Ovary (tissue), 3 donors: ENCODE results near the gene CIB1.
A peak's percentile ranks its signal among the peaks of the same experiment; 100 is the strongest.

ENCODE experiments used
- CTCF ChIP-seq, 3 donors: fragments of 450-650 bp in 2 of 3; fragments of 200-600 bp in 1 of 3; IDR thresholded peaks; one replicate each; pipeline versions ENCODE4 v1.5.1 to v1.8.0; 2016 to 2022; ENCODE audit warnings: antibody characterized with exemption in 3 of 3, mild to moderate bottlenecking in 1 of 3
- POLR2A ChIP-seq: fragments of 450-650 bp; IDR thresholded peaks from one replicate; pipeline ENCODE4 v1.6.1; 2017; ENCODE audit warnings: antibody characterized with exemption, mild to moderate bottlenecking, moderate library complexity
- donor health status: DM: no; HTN: no; CAD: no.

GRCh38 chr15:90232941-90233386 is 777 bp downstream of the CIB1 start:
- TF ChIP-seq CTCF (IDR thresholded peaks at IDR 0.05) (peak in 2 of 3 donors; percentile 15 to 51), POLR2A (no peak)
